Ascending aorta (tissue), 2 donors: ENCODE measurements around the gene TNKS2. TPM values are rescaled to one million over a fixed set of nuclear protein-coding genes. Genes with fewer than 3 reads are reported as not detected.
A peak's percentile ranks its signal among the peaks of the same experiment; 100 is the strongest.

ENCODE experiments used
- DNase-seq, 2 donors: peaks; one replicate each; pipeline ENCODE4 v3.0.0-alpha.2; 2019; ENCODE audit warnings: low spot score in 2 of 2
- H3K27ac ChIP-seq, 2 donors: fragments of 200-600 bp; sonication (generic); one replicate each; pipeline ENCODE4 v1.5.1; 2016 to 2017; ENCODE audit warnings: mild to moderate bottlenecking in 1 of 2
- H3K27me3 ChIP-seq: fragments of 200-600 bp; sonication (generic); one replicate; pipeline ENCODE4 v1.5.1; 2017
- H3K36me3 ChIP-seq, 2 donors: fragments of 200-600 bp; sonication (generic); one replicate each; pipeline ENCODE4 v1.5.1; 2016
- H3K4me1 ChIP-seq, 2 donors: fragments of 200-600 bp; sonication (generic); one replicate each; pipeline ENCODE4 v1.5.1; 2016 to 2017; ENCODE audit warnings: mild to moderate bottlenecking in 1 of 2
- H3K4me3 ChIP-seq, 2 donors: fragments of 200-600 bp; sonication (generic); one replicate each; pipeline ENCODE4 v1.5.1; 2016 to 2017; ENCODE audit warnings: mild to moderate bottlenecking in 1 of 2
- H3K9me3 ChIP-seq, 2 donors: fragments of 200-600 bp; sonication (generic); one replicate each; pipeline ENCODE4 v1.5.1; 2016
- CTCF ChIP-seq, 3 experiments: fragments of 200-600 bp in 2 of 3; fragments of 450-650 bp in 1 of 3; sonication (generic) in 2 of 3; IDR thresholded peaks; one replicate each; pipeline ENCODE4 v1.5.1; 2016 to 2019; ENCODE audit warnings: antibody characterized with exemption in 3 of 3, mild to moderate bottlenecking in 1 of 3, moderate library complexity in 1 of 3
- intact Hi-C: fragments of 100-400 bp; cut with DNase I; formaldehyde crosslinking; loops from one replicate; pipeline ENCODE4 v1.15.1; 2023
- total RNA-seq: library from RNA; depleted of rRNA; stranded (reverse); fragments of >200 nt; gene quantifications from one replicate; pipeline ENCODE4 v1.1.0, GENCODE V29; 2016

Gene TNKS2
- total RNA-seq, 1 donor from 2014 or later: 26.4 TPM

- TF ChIP-seq CTCF (IDR thresholded peaks at IDR 0.05): no peak
- Histone ChIP-seq H3K27me3 (no peaks in the 10 kb centered on the region), H3K36me3 (no peaks in the 10 kb centered on the region), H3K4me1 (no peaks in the 10 kb centered on the region), H3K9me3 (no peaks in the 10 kb centered on the region), H3K27ac (no peak overlapping the region), H3K4me3 (no peak overlapping the region)
- intact Hi-C loops: no loop called here
- no peak for DNase-seq
Observed at GRCh38 chr10:91785830-91786229, 12.4 kb upstream of the TNKS2 start.

GRCh38 chr10:91787258-91787657, 11.0 kb upstream of the TNKS2 start:
- H3K4me1 ChIP-seq: no peaks in the 10 kb centered on the region
- no peak overlapping the region for H3K4me3 ChIP-seq
- H3K27me3 ChIP-seq: no peaks in the 10 kb centered on the region
- intact Hi-C loops: no loop called here
- DNase-seq: no peak
- H3K27ac ChIP-seq: no peak overlapping the region
- H3K9me3 ChIP-seq: no peaks in the 10 kb centered on the region
- no peak for TF ChIP-seq CTCF (IDR thresholded peaks at IDR 0.05)
- no peaks in the 10 kb centered on the region for H3K36me3 ChIP-seq

- Histone ChIP-seq H3K4me3 (no peak overlapping the region), H3K36me3 (no peaks in the 10 kb centered on the region), H3K4me1 (no peaks in the 10 kb centered on the region), H3K27ac (no peak overlapping the region), H3K9me3 (no peaks in the 10 kb centered on the region), H3K27me3 (no peaks in the 10 kb centered on the region)
- intact Hi-C loops: no loop called here
- TF ChIP-seq CTCF (IDR thresholded peaks at IDR 0.05): no peak
- DNase-seq: no peak
Observed at GRCh38 chr10:91787810-91788209, 10.4 kb upstream of the TNKS2 start.

- no peaks in the 10 kb centered on the region for H3K9me3 ChIP-seq
- no peak for TF ChIP-seq CTCF (IDR thresholded peaks at IDR 0.05)
- intact Hi-C loops: no loop called here
- no peaks in the 10 kb centered on the region for H3K36me3 ChIP-seq
- no peak overlapping the region for H3K27ac ChIP-seq
- H3K27me3 ChIP-seq: no peaks in the 10 kb centered on the region
- no peaks in the 10 kb centered on the region for H3K4me1 ChIP-seq
- DNase-seq: no peak
- H3K4me3 ChIP-seq: no peak overlapping the region
Observed at GRCh38 chr10:91788527-91788926, 9.7 kb upstream of the TNKS2 start.

- H3K27ac ChIP-seq: peak overlapping the region; percentile 93 to 97
- no peaks in the 10 kb centered on the region for H3K36me3 ChIP-seq
- no peak for DNase-seq
- TF ChIP-seq CTCF (IDR thresholded peaks at IDR 0.05): no peak
- H3K4me3 ChIP-seq: peak overlapping the region; percentile 96 to 98
- intact Hi-C loops: loop anchor here (5.0 kb wide), 4 partner anchors 86 to 634 kb away; partner anchors contain the start of gene BTAF1
- no peaks in the 10 kb centered on the region for H3K27me3 ChIP-seq
- peaks cover 7 to 25% of the 10 kb centered on the region in 2 donors for H3K4me1 ChIP-seq
- H3K9me3 ChIP-seq: no peaks in the 10 kb centered on the region
Observed at GRCh38 chr10:91796331-91797047, 1.7 kb upstream of the TNKS2 start.
